HG03342 (cell line): ENCODE data around the gene ING1.

ENCODE experiments used
- ATAC-seq: cut with Tn5 transposase; IDR thresholded peaks from one replicate; pipeline ENCODE4 v1.9.1; 2021; ENCODE audit warnings: mild to moderate bottlenecking, moderate library complexity; ENCODE audit not compliant: unreplicated experiment

The ING1 gene

DNA sequence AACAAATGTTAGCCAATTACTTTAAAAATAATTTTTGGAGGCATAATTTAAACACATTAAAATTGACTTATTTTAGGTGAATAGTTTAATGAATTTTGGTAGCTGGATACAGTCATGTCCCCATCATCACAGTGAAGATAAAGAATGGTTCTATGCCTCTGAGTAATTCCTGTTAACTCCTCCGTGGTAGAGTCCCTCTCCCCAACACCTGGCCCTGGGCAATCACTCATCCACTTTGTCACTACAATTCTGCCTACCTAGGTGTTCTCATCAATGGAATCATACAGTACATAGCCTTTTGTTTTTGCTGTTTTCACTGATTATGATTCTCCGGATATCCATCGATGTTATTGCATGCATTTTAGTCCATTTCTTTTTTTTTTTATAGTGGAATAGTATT lies 55.6 kb downstream of the ING1 start:
- no peak for ATAC-seq

DNA sequence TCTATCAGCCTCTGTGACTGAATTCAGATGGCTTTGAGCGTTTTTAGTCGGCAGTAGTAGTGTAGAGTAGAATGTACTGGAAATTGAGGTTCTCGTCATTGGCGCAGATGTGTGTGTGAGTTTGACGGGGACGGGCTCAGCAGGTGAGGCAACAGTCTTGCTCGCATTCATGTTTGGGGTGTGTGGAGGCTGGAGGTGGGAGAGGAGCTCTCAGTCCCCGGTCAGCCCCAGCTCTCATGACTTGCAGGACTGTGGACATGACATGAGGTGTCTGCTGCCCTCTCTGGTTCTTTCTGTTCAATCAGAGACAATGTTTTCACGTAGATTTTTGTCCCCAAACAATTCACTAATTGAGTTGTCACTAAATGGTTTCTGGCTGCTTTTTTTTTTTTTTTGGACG lies 57.2 kb downstream of the ING1 start:
- no peak for ATAC-seq

DNA sequence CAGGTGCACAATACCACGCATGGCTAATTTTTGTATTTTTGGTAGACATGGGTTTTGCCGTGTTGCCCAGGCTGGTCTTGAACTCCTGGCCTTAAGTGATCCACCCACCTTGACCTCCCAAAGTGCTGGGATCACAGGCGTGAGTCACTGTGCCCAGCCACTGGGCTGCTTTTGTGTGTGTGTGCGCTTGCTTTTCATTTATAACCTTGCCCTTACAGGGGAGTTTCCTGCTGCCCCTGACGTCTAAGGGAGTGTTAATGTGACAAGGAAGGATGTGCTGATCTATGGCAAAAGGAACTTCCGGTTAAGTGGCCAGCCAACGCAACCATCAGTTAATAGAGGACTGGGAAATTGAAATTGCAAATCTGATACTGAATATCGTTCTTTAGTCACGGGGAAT lies 57.7 kb downstream of the ING1 start:
- no peak for ATAC-seq

DNA sequence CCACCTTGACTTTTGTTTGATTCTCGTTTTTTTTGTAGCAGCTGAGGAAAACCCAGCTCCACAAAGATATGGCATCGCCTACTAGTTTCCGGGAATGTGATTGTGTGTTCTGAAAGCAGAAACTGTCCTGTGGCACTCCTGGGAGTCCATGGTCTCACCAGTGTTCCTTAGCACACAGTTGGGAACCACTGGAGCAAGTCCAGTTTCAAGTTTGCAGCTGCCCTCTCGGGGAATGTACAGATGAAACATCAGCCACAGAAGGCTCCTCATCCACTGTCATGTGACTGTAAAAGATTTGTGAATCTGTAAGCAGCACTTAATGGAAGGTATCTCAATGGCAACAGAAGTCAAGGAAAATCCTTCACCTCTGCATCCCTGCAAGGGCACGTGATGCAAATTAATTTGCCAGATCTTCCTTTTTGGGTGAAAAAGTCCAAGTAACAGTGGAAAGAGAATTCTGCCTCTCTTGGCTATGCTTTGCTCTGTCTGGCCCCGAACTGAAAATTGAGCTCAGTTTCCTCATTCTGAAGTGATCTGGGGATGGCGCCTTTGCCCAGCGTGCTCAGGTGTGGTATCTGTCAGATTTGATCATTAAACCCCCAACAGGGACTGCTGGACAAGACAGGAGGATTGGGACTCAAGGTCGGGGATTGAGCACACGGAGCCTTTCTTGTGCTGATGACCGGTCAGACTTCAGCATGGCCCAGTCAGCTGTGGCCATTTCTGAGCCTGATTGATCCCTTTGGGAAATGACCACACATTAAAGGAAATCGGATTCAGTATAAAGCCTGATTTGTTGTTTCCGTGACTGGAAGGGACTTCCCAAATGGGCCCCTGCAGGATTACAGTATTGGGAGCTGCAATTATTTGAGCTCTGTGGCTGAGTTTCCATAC lies 58.8 kb downstream of the ING1 start:
- ATAC-seq, result no peak
